ENCODE measurements around the gene TWF2.

TWF2 gene

DNA sequence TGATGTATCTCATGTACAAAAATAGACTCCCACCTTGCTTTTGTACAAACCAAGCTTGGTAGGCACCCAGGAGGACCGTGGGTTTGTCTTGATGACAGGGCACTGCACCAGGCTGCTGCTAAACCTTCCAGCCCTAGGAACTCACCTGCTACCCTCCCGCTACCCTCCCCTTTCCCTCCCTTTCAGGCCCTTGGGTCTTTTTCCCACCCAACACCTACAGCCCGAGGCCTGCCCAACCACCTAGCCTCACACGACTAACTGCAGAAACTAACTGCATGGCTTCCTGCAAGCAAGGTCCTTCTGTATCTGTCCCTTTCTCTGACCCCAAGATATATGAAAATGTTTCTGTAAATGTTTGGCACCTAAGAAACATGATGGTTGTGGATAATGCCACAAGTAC lies 17.7 kb upstream of the TWF2 start:
- no peak for DNase-seq

- no peak for DNase-seq
These were observed 17.2 kb upstream of the TWF2 start for GRCh38 chr3:52256159-52256558.

GRCh38 chr3:52254608-52255007 lies 15.7 kb upstream of the TWF2 start:
- DNase-seq, result no peak

GRCh38 chr3:52253314-52254304 lies 14.7 kb upstream of the TWF2 start:
- no peak for DNase-seq

DNA sequence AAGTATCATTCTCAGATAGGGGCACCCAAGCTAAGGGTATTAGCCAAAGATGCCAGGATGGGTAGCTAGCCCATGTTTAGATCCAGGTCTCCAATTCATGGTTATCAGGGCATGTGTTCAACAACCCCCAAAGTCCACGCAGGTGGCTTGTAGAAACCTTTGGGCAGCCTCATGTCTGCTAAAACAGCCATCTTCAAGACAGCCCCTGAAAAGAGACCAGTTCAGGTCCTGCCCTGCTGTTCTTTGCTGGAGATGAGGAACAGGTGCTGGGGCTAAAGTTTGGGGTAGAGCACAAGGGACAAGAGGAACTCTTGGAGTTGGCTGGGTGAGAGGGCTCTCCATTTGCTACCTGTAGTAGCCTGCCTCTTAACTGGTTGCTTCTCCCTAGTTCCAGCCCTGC lies 11.2 kb upstream of the TWF2 start:
- DNase-seq, result no peak

- DNase-seq, result no peak
These were observed 10.7 kb upstream of the TWF2 start for GRCh38 chr3:52249683-52250082.

GRCh38 chr3:52248816-52249547 lies 10.0 kb upstream of the TWF2 start:
- no peak for DNase-seq

GRCh38 chr3:52248165-52248541 lies 9.2 kb upstream of the TWF2 start:
- no peak for DNase-seq

DNA sequence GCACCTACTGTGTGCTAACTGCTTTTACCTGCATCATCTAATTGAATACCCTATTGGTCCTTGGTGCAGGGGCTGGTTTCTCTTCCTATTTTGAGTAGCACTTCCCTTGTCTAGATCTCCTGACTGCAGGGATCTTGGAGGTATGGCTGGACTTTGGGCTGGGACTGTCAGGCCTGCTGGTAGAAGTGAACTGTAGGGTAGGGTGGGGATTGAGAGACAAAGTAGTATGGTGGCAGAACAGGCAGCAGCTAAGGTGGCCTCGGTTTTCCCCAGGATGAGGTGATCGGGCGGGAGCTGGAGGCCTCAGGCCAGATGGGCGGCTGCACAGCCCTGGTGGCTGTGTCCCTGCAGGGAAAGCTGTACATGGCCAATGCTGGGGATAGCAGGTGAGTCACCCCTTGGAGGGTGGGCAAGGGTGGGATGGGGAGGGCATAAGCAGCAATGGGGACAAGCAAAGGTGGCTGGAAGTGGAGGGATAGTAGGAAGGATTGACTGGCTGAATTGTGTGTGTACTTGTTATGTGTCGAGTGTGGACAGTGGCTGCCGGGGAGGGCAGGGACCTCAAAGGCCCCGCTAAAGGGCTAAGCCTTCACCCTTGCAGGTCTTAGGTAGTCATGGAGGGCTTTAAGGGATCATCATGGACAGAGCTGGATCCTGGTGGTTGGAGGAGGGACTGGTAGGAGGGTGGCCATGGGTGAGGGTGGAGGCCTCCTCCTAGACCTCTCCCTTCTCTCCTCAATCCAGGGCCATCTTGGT lies 8.6 kb upstream of the TWF2 start:
- DNase-seq, result no peak

DNA sequence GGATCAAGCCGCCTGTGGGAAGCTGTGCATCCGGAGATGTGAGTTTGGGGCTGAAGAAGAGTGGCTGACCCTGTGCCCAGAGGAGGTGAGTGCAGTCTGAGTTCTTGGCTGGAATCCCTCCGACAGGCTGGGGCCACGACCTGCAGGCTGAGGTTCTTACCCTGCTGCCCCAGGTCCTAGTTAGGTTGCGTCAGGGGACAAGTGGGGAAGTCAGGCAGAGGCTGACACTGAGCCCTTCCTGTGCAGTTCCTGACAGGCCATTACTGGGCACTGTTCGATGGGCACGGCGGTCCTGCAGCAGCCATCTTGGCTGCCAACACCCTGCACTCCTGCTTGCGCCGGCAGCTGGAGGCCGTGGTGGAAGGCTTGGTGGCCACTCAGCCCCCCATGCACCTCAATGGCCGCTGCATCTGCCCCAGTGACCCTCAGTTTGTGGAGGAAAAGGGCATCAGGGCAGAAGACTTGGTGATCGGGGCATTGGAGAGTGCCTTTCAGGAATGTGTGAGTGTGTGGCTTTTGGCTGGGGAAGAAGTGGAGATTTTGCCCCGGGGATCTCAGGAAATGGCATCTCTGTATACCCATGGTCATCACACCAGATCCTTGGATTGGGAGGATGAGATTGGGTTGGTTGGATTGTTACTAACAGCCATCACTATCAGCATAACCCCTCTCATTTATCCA lies 7.9 kb upstream of the TWF2 start:
- DNase-seq, result no peak

DNA sequence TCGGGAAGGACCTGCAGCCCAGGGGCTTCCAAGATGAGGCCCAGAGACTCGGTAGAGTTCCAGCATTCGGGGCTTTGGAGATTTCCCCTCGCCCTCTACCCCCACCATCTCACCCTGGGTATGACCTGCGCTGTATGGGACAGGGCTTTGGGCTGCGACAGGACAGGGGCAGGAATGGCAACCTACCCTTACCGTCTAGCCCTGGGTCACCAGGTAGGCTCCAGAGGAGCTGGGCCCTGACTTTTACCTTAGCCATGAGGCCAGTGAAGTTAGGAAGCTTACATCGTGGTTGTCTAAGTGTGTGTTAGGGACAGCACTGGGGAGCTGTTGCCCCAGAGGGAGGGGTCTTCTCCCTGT lies 7.3 kb upstream of the TWF2 start:
- no peak for DNase-seq

DNA sequence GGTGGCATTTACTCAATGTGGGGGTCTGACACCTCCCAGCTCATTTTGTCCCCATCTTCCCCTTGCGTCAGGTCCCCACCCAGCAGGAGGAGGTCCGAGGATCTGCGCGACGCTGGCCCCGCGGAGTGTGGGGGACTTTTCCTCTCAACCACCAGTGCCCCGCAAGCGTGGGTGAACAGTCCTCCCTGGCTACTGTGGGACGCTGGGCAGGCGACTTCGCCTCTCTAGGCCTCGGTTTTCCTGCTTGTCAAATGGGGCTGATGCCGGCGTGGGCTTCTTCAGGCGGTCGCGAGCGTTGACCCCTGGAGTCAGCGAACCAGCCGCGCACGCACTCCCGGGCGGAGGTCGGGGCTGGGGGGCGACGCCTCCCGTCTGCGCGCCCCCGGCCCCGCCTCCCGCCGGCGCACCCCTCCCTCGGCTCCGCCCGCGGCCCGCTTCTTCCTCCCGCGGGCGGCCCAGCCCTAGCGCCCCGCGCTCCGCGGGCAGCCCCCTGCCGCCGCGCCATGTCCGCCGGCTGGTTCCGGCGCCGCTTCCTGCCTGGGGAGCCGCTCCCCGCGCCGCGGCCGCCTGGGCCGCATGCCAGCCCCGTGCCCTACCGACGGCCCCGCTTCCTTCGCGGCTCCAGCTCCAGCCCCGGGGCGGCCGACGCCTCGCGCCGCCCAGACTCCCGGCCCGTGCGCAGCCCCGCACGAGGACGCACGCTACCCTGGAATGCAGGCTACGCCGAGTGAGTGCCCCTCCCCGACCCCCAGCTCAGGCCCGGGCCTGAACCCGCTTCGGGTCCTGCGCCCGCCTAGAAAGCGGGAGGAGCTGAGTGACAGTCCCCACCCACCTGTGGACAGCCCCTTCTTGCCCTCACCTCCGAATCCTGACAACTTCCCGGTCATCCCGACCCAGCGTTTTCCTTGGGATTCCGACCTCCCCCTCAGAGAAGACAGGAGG lies 6.6 kb upstream of the TWF2 start, which contains the start of gene PPM1M:
Gene PPM1M, plus strand, starts transcription at position 438 of the 942 bp plus-strand sequence. Its CDS starts 66 bp downstream, at position 504.
- DNase-seq, result peak; percentile 72

DNA sequence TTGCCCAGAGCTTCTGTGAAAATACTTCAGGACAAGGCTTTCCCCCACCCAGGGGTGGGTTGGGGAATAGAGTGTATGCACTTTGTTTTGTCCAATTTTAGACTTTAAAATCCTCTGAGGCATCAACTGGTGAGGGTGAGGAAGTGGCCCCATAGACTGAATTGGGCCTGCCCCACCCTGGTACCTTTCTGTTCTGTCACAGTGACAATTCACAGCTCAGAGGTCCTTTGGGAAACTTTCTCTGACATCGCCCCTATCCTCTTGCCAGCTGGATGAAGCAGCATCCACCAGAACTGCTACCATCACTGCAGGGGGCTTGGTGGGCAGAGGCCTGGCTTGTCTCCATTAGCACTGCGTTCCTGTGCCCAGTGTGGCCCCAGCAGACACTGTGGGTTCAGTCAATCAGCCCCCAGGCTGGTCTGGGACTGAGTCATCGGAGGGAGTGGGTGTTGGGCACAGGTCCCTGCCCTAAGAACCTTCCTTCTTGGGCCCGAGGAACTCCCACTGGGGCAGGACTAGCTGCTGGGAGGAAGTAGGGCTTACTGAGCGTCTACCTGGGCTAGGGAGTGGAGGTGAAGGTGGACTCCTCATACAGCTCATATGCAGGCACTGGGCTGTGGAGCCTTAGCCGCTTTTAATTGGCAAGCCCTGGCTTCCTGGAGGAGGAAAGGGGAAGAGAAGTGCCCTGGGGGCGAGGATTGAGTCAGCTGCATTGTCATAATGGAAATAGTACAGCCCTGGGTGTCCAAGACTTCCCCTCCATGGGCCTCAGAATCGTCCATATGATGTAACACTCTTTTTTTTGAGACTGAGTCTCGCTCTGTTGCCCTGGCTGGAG lies 5.1 kb upstream of the TWF2 start:
- DNase-seq, result no peak

- no peak for DNase-seq
These were observed 3.1 kb upstream of the TWF2 start for GRCh38 chr3:52242039-52242438.

- DNase-seq, result no peak
These were observed 2.0 kb upstream of the TWF2 start for GRCh38 chr3:52240886-52241370.

GRCh38 chr3:52240059-52240885 lies 1.3 kb upstream of the TWF2 start:
- DNase-seq, result no peak

GRCh38 chr3:52238193-52238760 lies 681 bp downstream of the TWF2 start:
- DNase-seq, result no peak

DNA sequence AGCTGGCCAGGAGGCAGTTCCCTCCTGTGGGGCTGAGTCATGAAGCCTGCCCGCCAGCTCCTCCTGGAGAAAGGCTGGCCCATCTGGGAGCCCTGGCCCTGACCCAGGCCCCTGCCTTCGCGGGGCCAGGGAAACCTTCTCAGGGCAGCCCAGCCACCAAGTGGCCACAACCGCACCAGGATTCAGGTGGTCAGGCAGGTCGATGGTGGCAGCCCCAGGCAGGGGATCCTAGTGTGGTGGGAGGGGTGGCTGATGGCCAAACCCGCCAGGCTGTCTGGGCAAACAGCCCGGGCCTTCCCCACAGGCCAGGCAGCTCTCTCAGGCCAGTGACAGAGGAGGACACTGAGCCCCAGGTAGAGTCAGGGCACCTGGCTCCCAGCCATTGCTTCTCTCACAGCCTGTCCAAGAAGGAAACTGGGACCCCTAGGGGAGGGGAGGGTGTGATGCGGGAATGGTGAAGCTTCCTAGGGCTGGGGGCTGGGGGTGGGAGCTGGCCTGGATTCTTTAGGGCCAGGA lies 1.2 kb downstream of the TWF2 start:
- DNase-seq, result peak; percentile 65
